OCI-LY7 (cell line): Measurements from ENCODE around the gene PNKP. TPM values are rescaled to one million over a fixed set of nuclear protein-coding genes. Genes with fewer than 3 reads are reported as not detected.

Source experiments
- BruUV-seq: library from RNA; stranded (reverse); fragments of 400-500 nt; replicated peaks from 2 replicates; lab custom pipeline; 2021; lab: Mats Ljungman, UMichigan
- CTCF ChIA-PET: fragments of 300-600 bp; sonication (Branson Sonifier 250); formaldehyde crosslinking; loops from one replicate; lab custom pipeline; 2022; ENCODE audit warnings: antibody characterized with exemption; ENCODE audit not compliant: unreplicated experiment; lab: Charles Lee
- POLR2A ChIA-PET: fragments of 300-600 bp; sonication (Branson Sonifier 250); formaldehyde crosslinking; loops from one replicate; lab custom pipeline; 2022; ENCODE audit warnings: antibody characterized with exemption; lab: Charles Lee
- DNase-seq: peaks from one replicate; pipeline ENCODE4 v3.0.0-alpha.2; 2015; ENCODE audit warnings: low spot score
- H2AFZ ChIP-seq: fragments of 200-600 bp; sonication (generic), shearing (Covaris generic); 2 replicates; pipeline ENCODE4 v1.6.1; 2014; ENCODE audit warnings: mild to moderate bottlenecking, antibody characterized with exemption, low read length, moderate library complexity
- H3K27ac ChIP-seq: fragments of 200-600 bp; sonication (generic); 2 replicates; pipeline ENCODE4 v1.5.1; 2014; ENCODE audit warnings: mixed run types, low read depth, mild to moderate bottlenecking, moderate library complexity, low read length, inconsistent platforms; ENCODE audit not compliant: poor library complexity, severe bottlenecking
- H3K36me3 ChIP-seq: fragments of 200-600 bp; sonication (generic); 2 replicates; pipeline ENCODE4 v1.6.1; 2014; ENCODE audit warnings: mild to moderate bottlenecking, antibody characterized with exemption, low read length, moderate library complexity, mixed read lengths; ENCODE audit not compliant: insufficient read depth
- H3K4me1 ChIP-seq: fragments of 200-600 bp; sonication (generic); 2 replicates; pipeline ENCODE4 v1.5.1; 2014; ENCODE audit warnings: mild to moderate bottlenecking, low read length; ENCODE audit not compliant: insufficient read depth, poor library complexity, severe bottlenecking
- H3K4me2 ChIP-seq: fragments of 200-600 bp; sonication (generic); 2 replicates; pipeline ENCODE4 v1.6.1; 2014; ENCODE audit warnings: mild to moderate bottlenecking, low read length
- H3K4me3 ChIP-seq: fragments of 200-600 bp; sonication (generic); 2 replicates; pipeline ENCODE4 v1.5.1; 2014; ENCODE audit warnings: mild to moderate bottlenecking, low read depth, low read length; ENCODE audit not compliant: poor library complexity, severe bottlenecking
- H3K79me2 ChIP-seq: fragments of 200-600 bp; sonication (generic); 2 replicates; pipeline ENCODE4 v1.6.1; 2016; ENCODE audit warnings: low read depth, mild to moderate bottlenecking, low read length, moderate library complexity, mixed read lengths; ENCODE audit not compliant: insufficient read depth
- H3K9me2 ChIP-seq: fragments of 200-600 bp; sonication (generic); 2 replicates; pipeline ENCODE4 v1.6.1; 2016; ENCODE audit warnings: mild to moderate bottlenecking, low read length, mixed read lengths; ENCODE audit not compliant: insufficient read depth
- H3K9me3 ChIP-seq: fragments of 200-600 bp; sonication (generic); 2 replicates; pipeline ENCODE4 v1.6.1; 2014; ENCODE audit warnings: mild to moderate bottlenecking, mixed run types, low read length, mixed read lengths
- H4K20me1 ChIP-seq: fragments of 200-600 bp; sonication (generic); 2 replicates; pipeline ENCODE4 v1.6.1; 2014; ENCODE audit warnings: mild to moderate bottlenecking, antibody characterized with exemption, low read length, moderate library complexity, mixed read lengths; ENCODE audit not compliant: insufficient read depth
- CTCF ChIP-seq: fragments of 200-600 bp; sonication (generic); conservative IDR thresholded peaks from 2 replicates; pipeline ENCODE4 v1.5.1; 2014; ENCODE audit warnings: mild to moderate bottlenecking, antibody characterized with exemption, low read length, moderate library complexity, mixed read lengths
- EZH2phosphoT487 ChIP-seq: fragments of 200-600 bp; sonication (generic); IDR thresholded peaks from 2 replicates; pipeline ENCODE4 v1.6.1; 2018; ENCODE audit warnings: low read depth, borderline replicate concordance, mild to moderate bottlenecking, mixed run types, antibody characterized with exemption, low read length, moderate library complexity, mixed read lengths
- intact Hi-C: fragments of 100-400 bp; cut with micrococcal nuclease; formaldehyde crosslinking; loops from one replicate; pipeline ENCODE4 v1.10.0; 2022; ENCODE audit not compliant: unreplicated experiment
- total RNA-seq, 2 experiments: library from RNA; depleted of rRNA in 1 of 2; stranded (reverse); fragments of >200 nt in 1 of 2; shearing (Covaris generic) in 1 of 2; gene quantifications; 2 replicates each; pipeline ENCODE4 v1.2.3, GENCODE V29; 2014 to 2022

PNKP gene
- total RNA-seq, 2 experiments from 2014 or later = 90.9 to 118 TPM

DNA sequence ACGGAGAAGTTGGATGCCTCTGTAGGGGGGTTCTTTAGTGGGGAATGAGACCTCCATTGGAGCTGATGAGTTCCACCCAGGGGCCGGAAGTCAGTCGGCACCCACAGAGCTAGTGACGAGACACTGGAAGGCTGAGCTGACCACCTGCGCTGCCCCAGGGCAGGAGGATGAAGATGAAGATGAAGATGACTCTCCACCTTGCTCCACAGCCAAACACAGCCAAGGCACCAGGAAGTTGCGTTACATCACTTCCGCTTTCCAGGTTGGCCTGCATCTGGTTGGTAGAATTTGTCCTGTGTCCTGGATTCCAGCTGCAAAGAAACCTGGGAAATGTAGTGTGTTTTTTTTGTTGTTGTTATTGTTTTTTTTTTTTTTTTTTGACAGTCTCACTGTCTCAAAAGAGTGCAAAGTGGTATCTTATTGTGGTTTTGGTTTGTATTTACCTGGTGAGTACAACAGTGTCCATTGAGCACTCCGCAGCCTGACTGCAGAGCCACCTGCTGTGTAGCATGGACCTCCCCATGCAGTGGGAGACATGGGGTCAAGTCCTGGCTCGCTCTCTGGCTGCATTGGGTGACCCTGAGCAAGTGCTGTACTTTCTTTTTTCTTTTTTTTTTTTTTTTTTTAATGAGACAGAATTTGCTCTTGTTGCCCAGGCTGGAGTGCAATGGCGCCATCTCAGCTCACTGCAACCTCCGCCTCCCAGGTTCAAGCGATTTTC is 12.0 kb upstream of the PNKP start:
- intact Hi-C loops = loop anchor here (5.0 kb wide), 1 partner anchor 287 kb away; the partner anchor contains the start of gene PRR12
- CTCF ChIA-PET = no interaction called here

DNA sequence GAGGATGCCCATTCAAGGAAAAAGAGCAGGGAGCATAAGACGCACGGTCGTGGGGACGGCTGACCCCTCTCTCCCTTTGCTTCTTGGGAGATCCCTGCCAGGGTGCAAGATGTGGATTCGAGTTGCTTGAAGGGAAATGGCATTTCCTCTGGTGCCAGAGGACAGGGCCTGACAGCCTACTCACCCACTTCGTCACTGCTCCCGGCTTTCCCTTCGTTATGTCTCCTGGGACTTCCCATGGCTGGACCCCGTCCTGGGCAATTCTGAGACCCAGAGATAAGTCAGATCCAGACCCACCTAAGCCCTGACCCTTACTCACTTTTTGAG is 11.3 kb upstream of the PNKP start:
- CTCF ChIA-PET = no interaction called here
- BruUV-seq = no TSS peak
- peaks cover 26% of the 10 kb centered on the region for H3K36me3 ChIP-seq

More for the DNA sequence above, 12.0 kb upstream of the PNKP start:
- H3K9me3 ChIP-seq = no peaks in the 10 kb centered on the region
- no peaks in the 10 kb centered on the region for H4K20me1 ChIP-seq
- H3K4me3 ChIP-seq = peak overlapping the region; percentile 90
- H2AFZ ChIP-seq = no peak overlapping the region
- H3K36me3 ChIP-seq = peaks cover 26% of the 10 kb centered on the region
- H3K9me2 ChIP-seq = no peaks in the 10 kb centered on the region
- POLR2A ChIA-PET = interaction anchor here (1.0 kb wide), 1 partner anchor 10 kb away, joined by 3 read pairs; no protein-coding TSS in a partner anchor
- peak overlapping the region; percentile 98 for H3K4me2 ChIP-seq
- no peak for TF ChIP-seq EZH2phosphoT487
- no peak for TF ChIP-seq CTCF
- H3K79me2 ChIP-seq = peaks cover 13% of the 10 kb centered on the region; the same call in 1 of the 2 replicates
- no peak overlapping the region for H3K27ac ChIP-seq
- BruUV-seq = no TSS peak
- H3K4me1 ChIP-seq = peaks cover 28% of the 10 kb centered on the region
- DNase-seq = no peak

More for the DNA sequence above, 11.3 kb upstream of the PNKP start:
- Histone ChIP-seq H2AFZ (no peak overlapping the region), H3K79me2 (peaks cover 13% of the 10 kb centered on the region; the same call in 1 of the 2 replicates), H3K9me3 (no peaks in the 10 kb centered on the region), H3K4me1 (peaks cover 28% of the 10 kb centered on the region), H3K4me3 (peak overlapping the region; percentile 90), H3K27ac (no peak overlapping the region), H4K20me1 (no peaks in the 10 kb centered on the region), H3K9me2 (no peaks in the 10 kb centered on the region), H3K4me2 (peak overlapping the region; percentile 98)
- intact Hi-C loops = loop anchor here (5.0 kb wide), 1 partner anchor 286 kb away; the partner anchor contains the start of gene PRR12
- no peak for TF ChIP-seq CTCF
- no peak for TF ChIP-seq EZH2phosphoT487
- DNase-seq = no peak
- POLR2A ChIA-PET = no interaction called here
